Activated B cell treated with CpG ODN at 0.5 μM for 24 hours (primary cell): ENCODE data around the gene IRF8. TPM values are rescaled to one million over a fixed set of nuclear protein-coding genes. Genes with fewer than 3 reads are reported as not detected.
A peak's percentile ranks its signal among the peaks of the same experiment; 100 is the strongest.

Experiments used
- ATAC-seq: fragments of 200-7000 bp; cut with Tn5 transposase; one replicate; pipeline ENCODE4 v1.10.0; 2021; ENCODE audit warnings: low read depth, mild to moderate bottlenecking, moderate library complexity
- CTCF ChIA-PET: fragments of 350-600 bp; sonication (Branson Sonifier 250); formaldehyde crosslinking; loops from one replicate; lab custom pipeline; 2021; ENCODE audit warnings: antibody characterized with exemption; lab: Charles Lee
- POLR2A ChIA-PET: fragments of 350-600 bp; sonication (Branson Sonifier 250); formaldehyde crosslinking; loops from one replicate; lab custom pipeline; 2021; ENCODE audit warnings: antibody characterized with exemption; lab: Charles Lee
- DNase-seq: peaks from one replicate; pipeline ENCODE4 v3.0.0; 2022
- H3K27ac Mint-ChIP-seq: one replicate; pipeline ENCODE4 v1.8.0; 2020; ENCODE audit warnings: mixed read lengths
- H3K27me3 Mint-ChIP-seq: one replicate; pipeline ENCODE4 v1.8.0; 2021; ENCODE audit warnings: mixed read lengths
- H3K36me3 Mint-ChIP-seq: one replicate; pipeline ENCODE4 v1.8.0; 2021; ENCODE audit warnings: low read depth, mixed read lengths
- H3K4me1 Mint-ChIP-seq: one replicate; pipeline ENCODE4 v1.8.0; 2021; ENCODE audit warnings: mixed read lengths
- H3K4me3 Mint-ChIP-seq: one replicate; pipeline ENCODE4 v1.8.0; 2020; ENCODE audit warnings: mild to moderate bottlenecking, mixed read lengths
- H3K9me3 Mint-ChIP-seq: one replicate; pipeline ENCODE4 v1.8.0; 2020; ENCODE audit warnings: mixed read lengths
- intact Hi-C: fragments of 100-400 bp; cut with micrococcal nuclease; formaldehyde crosslinking; loops from one replicate; pipeline ENCODE4 v1.15.1; 2024
- total RNA-seq: library from RNA; stranded (reverse); gene quantifications from 2 replicates; pipeline ENCODE4 v1.2.3, GENCODE V29; 2022
- TF ChIP-seq, protein P1 (sequence below): fragments of 200-600 bp; IDR thresholded peaks from one replicate; pipeline ENCODE4 v1.8.0; 2022; ENCODE audit warnings: antibody characterized with exemption, mild to moderate bottlenecking

IRF8 gene
- total RNA-seq, 1 donor from 2014 or later: 248 TPM

- CTCF ChIA-PET: no interaction called here
- H3K9me3 Mint-ChIP-seq: peaks cover 10% of the 10 kb centered on the region
- DNase-seq (no peak), ATAC-seq (no peak)
- POLR2A ChIA-PET: interaction anchor here (0.6 kb wide), 1 partner anchor 23 kb away, joined by 3 read pairs; no protein-coding TSS in a partner anchor
- H3K27me3 Mint-ChIP-seq: no peaks in the 10 kb centered on the region
- intact Hi-C loops: no loop called here
- no peaks in the 10 kb centered on the region for H3K36me3 Mint-ChIP-seq
- H3K4me1 Mint-ChIP-seq: peaks cover 33% of the 10 kb centered on the region
- TF ChIP-seq, protein P1, sequence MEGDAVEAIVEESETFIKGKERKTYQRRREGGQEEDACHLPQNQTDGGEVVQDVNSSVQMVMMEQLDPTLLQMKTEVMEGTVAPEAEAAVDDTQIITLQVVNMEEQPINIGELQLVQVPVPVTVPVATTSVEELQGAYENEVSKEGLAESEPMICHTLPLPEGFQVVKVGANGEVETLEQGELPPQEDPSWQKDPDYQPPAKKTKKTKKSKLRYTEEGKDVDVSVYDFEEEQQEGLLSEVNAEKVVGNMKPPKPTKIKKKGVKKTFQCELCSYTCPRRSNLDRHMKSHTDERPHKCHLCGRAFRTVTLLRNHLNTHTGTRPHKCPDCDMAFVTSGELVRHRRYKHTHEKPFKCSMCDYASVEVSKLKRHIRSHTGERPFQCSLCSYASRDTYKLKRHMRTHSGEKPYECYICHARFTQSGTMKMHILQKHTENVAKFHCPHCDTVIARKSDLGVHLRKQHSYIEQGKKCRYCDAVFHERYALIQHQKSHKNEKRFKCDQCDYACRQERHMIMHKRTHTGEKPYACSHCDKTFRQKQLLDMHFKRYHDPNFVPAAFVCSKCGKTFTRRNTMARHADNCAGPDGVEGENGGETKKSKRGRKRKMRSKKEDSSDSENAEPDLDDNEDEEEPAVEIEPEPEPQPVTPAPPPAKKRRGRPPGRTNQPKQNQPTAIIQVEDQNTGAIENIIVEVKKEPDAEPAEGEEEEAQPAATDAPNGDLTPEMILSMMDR: no peak
- H3K27ac Mint-ChIP-seq: no peak overlapping the region
- H3K4me3 Mint-ChIP-seq: no peak overlapping the region
Observed at GRCh38 chr16:85878407-85878806, 20.6 kb upstream of the IRF8 start.

GRCh38 chr16:85878875-85879274, 20.1 kb upstream of the IRF8 start:
- Mint-ChIP-seq H3K4me3 (no peak overlapping the region), H3K36me3 (no peaks in the 10 kb centered on the region), H3K9me3 (peaks cover 10% of the 10 kb centered on the region), H3K27ac (no peak overlapping the region), H3K4me1 (peaks cover 28% of the 10 kb centered on the region), H3K27me3 (no peaks in the 10 kb centered on the region)
- ChIA-PET POLR2A (interaction anchor here (0.6 kb wide), 1 partner anchor 23 kb away, joined by 3 read pairs; no protein-coding TSS in a partner anchor), CTCF (no interaction called here)
- DNase-seq (no peak), ATAC-seq (no peak)
- intact Hi-C loops: no loop called here
- TF ChIP-seq, protein P1: no peak

DNA sequence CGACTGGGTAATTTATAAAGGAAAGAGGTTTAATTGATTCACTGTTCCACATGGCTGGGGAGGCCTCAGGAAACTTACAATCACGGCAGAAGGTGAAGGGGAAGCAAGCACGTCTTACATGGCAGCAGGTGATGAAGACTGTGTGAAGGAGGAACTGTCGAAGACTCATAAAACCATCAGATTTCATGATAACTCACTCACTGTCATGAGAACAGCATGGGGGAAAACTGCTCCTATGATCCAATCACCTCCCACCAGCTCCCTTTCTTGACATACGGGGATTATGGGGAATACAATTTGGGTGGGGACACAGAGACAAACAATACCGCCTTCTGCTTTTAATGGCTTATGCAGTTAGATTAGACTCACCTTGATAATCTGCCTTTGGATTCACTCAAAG, 19.4 kb upstream of the IRF8 start:
- H3K36me3 Mint-ChIP-seq: no peaks in the 10 kb centered on the region
- DNase-seq: no peak
- H3K4me1 Mint-ChIP-seq: peaks cover 22% of the 10 kb centered on the region
- intact Hi-C loops: no loop called here
- POLR2A ChIA-PET: no interaction called here
- H3K27ac Mint-ChIP-seq: no peak overlapping the region
- no peak overlapping the region for H3K4me3 Mint-ChIP-seq
- H3K9me3 Mint-ChIP-seq: peaks cover 10% of the 10 kb centered on the region
- no peak for ATAC-seq
- no peaks in the 10 kb centered on the region for H3K27me3 Mint-ChIP-seq
- TF ChIP-seq, protein P1: no peak
- CTCF ChIA-PET: no interaction called here

DNA sequence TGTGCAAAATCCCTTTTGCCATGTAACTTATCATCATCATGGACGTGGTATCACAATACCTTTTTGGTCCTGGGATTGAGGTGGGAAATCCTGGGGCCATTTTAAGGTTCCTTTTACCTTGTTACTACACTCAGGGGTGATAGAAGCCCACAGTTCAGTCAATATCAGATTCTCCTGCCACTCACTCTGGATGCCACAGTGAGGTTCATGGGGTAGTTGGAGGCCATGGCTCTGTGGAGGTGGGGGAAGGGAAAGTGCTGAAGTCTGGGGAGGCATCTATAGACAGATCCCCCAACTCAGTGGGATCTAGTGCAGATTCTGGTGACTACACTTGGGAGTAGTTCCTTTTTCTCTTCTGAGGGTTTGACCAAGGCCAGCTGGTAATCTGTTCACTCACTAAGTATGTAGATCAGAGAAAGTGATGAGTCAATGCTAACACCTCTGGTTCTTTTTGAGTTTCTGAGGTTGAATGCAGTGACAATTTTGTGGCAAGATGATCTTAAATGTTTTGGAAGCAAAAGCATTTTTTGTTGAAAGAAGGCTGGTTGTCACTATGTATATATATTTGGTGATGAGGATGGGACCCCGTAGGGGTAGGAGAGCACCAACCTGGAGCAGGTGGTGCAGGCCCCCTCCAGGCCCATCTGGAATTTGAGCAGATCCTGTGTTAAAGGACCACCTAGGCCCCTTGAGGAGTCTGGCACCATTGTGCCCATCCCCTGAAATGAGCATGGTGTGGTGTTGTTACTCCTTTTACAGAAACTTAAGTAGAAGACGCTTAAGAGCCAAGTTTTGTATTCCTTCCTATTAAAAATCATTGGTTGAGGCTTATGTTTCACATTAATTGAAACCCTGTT, 18.8 kb upstream of the IRF8 start:
- ChIA-PET CTCF (no interaction called here), POLR2A (no interaction called here)
- no peaks in the 10 kb centered on the region for H3K27me3 Mint-ChIP-seq
- H3K36me3 Mint-ChIP-seq: no peaks in the 10 kb centered on the region
- DNase-seq (no peak), ATAC-seq (peak; percentile 65)
- peaks cover 22% of the 10 kb centered on the region for H3K4me1 Mint-ChIP-seq
- no peak overlapping the region for H3K27ac Mint-ChIP-seq
- intact Hi-C loops: no loop called here
- TF ChIP-seq, protein P1: no peak
- H3K4me3 Mint-ChIP-seq: no peak overlapping the region
- peaks cover 10% of the 10 kb centered on the region for H3K9me3 Mint-ChIP-seq

GRCh38 chr16:85880861-85881260, 18.1 kb upstream of the IRF8 start:
- Mint-ChIP-seq H3K4me1 (peaks cover 23% of the 10 kb centered on the region), H3K27ac (no peak overlapping the region), H3K9me3 (peaks cover 10% of the 10 kb centered on the region), H3K4me3 (no peak overlapping the region), H3K27me3 (no peaks in the 10 kb centered on the region), H3K36me3 (no peaks in the 10 kb centered on the region)
- intact Hi-C loops: no loop called here
- POLR2A ChIA-PET: interaction anchor here (0.6 kb wide), 1 partner anchor 19 kb away, joined by 3 read pairs; no protein-coding TSS in a partner anchor
- ATAC-seq (no peak), DNase-seq (no peak)
- TF ChIP-seq, protein P1: no peak
- CTCF ChIA-PET: no interaction called here
